HFF-Myc (cell line): ENCODE results near the gene LDB2.

Source experiments
- DNase-seq: peaks from one replicate; pipeline ENCODE4 v3.0.0-alpha.2; 2011; ENCODE audit warnings: low read depth; ENCODE audit errors: extremely low read depth
- H3K4me3 ChIP-seq: replicated peaks from 2 replicates; pipeline ENCODE4 v1.5.1; 2011; ENCODE audit warnings: low read depth, mild to moderate bottlenecking, control low read depth, low read length
- CTCF ChIP-seq: IDR thresholded peaks from 2 replicates; pipeline ENCODE4 v1.5.1; 2012; ENCODE audit warnings: mild to moderate bottlenecking, low read depth, low read length, control low read depth; ENCODE audit errors: missing control alignments

The LDB2 gene

GRCh38 chr4:16812041-16812440 lies 86.4 kb downstream of the LDB2 start:
- no peak for DNase-seq
- TF ChIP-seq CTCF, result no peak
- H3K4me3 ChIP-seq, result no peak overlapping the region

GRCh38 chr4:16809943-16810342 lies 88.5 kb downstream of the LDB2 start:
- no peak overlapping the region for H3K4me3 ChIP-seq
- TF ChIP-seq CTCF, result no peak
- no peak for DNase-seq

- no peak for DNase-seq
- H3K4me3 ChIP-seq, result no peak overlapping the region
- TF ChIP-seq CTCF, result no peak
Observed at GRCh38 chr4:16809064-16809463, 89.4 kb downstream of the LDB2 start.

GRCh38 chr4:16807355-16807754 lies 91.1 kb downstream of the LDB2 start:
- TF ChIP-seq CTCF, result no peak
- no peak overlapping the region for H3K4me3 ChIP-seq
- no peak for DNase-seq

- DNase-seq, result no peak
- no peak for TF ChIP-seq CTCF
- no peak overlapping the region for H3K4me3 ChIP-seq
Observed at GRCh38 chr4:16804581-16804980, 93.9 kb downstream of the LDB2 start.

- TF ChIP-seq CTCF, result no peak
- DNase-seq, result no peak
- H3K4me3 ChIP-seq, result no peak overlapping the region
Observed at GRCh38 chr4:16802044-16802443, 96.4 kb downstream of the LDB2 start.

- no peak for DNase-seq
- no peak overlapping the region for H3K4me3 ChIP-seq
- no peak for TF ChIP-seq CTCF
Observed at GRCh38 chr4:16801356-16801755, 97.1 kb downstream of the LDB2 start.
